Muscle of arm (tissue), 12 donors: Measurements from ENCODE around the gene NEDD1. TPM values are rescaled to one million over a fixed set of nuclear protein-coding genes. Genes with fewer than 3 reads are reported as not detected.

Experiments
- DNase-seq: peaks from one replicate; pipeline ENCODE4 v3.0.0-alpha.2; 2013
- polyA plus RNA-seq, 12 donors: library from polyadenylated mRNA; unstranded; fragments of 120-200 nt; gene quantifications; one replicate each; pipeline ENCODE4 v1.2.1, GENCODE V29; 2013; ENCODE audit not compliant: insufficient read length in 12 of 12

Gene NEDD1
- polyA plus RNA-seq, 12 donors: 12.2 to 32.0 (median 25.3) TPM; not detected in 1

- no peak for DNase-seq
Observed at GRCh38 chr12:96997797-96998484, 90.9 kb downstream of the NEDD1 start.

DNA sequence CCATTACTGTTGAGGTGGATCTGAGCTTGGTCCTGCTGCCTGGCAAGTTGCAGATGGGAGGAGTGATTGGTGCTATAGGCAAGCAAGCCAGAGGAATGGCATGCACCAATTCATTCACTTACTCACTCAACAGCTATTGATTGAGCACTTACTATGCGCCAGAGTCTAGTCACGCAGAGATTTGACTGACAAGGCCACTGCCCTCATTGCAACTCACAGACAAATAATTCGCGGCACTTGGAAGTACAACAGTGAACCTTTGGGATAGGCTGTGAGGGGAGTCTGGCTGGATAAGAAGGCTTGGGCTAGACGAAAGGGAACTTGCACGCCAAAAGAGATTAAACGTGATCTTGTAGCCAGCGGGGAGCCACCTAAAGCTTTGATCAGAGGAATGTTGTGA is 96.2 kb downstream of the NEDD1 start:
- DNase-seq: no peak
